HG02885 (cell line): ENCODE data around the gene MTF1.
A peak's percentile ranks its signal among the peaks of the same experiment; 100 is the strongest.

Source experiments
- ATAC-seq: cut with Tn5 transposase; IDR thresholded peaks from one replicate; pipeline ENCODE4 v1.9.1; 2021; ENCODE audit warnings: mild to moderate bottlenecking; ENCODE audit not compliant: unreplicated experiment, poor library complexity

The MTF1 gene

GRCh38 chr1:37839676-37840075 lies 19.7 kb downstream of the MTF1 start:
- no peak for ATAC-seq

GRCh38 chr1:37836788-37837187 lies 22.6 kb downstream of the MTF1 start:
- ATAC-seq, result no peak

DNA sequence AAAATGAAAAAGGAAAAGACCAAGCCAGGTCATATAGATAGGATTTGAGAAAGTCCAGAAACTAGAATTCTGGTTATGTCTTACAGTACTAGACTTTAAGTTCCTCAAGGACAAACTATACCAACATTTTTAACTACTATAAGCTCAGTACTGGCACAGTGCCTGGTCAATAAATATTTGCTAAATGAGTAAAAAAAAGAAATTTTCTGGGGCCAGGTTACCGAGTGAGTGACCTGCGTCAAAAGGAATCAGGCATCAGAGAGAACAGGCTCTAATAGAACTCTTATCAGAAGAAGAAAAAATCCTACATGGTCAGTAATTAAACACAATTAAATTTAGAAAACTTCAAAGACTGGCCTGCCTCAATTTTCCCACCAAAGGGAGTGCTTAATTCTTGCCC lies 27.6 kb downstream of the MTF1 start:
- no peak for ATAC-seq

- ATAC-seq, result no peak
Measured at GRCh38 chr1:37831109-37831508, 28.3 kb downstream of the MTF1 start.

DNA sequence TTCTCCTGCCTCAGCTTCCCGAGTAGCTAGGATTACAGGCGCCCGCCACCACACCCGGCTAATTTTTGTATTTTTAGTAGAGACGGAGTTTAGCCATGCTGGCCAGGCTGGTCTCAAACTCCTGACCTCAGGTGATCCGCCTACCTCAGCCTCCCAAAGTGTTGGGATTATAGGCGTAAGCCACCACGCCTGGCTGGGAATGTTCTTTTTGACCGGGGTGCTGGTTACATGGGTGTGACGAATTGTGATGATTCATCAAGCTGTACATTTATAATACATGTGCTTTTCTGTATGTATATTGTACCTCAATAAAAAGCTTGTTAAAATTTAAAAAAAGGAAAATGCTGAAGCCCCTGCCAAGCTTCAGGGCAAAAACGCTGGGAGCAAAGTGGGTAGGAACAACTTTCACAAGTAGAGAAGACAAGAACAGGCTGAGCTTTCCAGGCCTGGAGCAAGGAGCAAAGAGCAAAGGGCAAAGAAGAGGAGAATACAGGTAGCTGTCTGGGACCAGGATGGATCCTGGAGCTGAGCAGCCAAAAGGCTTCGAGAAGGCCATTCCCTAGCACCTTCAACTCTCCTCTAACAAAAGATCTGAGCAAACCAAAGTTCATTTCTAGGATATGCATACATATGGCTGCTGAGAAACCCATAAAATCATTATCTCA lies 30.9 kb downstream of the MTF1 start:
- no peak for ATAC-seq

GRCh38 chr1:37825506-37825905 lies 33.9 kb downstream of the MTF1 start:
- no peak for ATAC-seq

DNA sequence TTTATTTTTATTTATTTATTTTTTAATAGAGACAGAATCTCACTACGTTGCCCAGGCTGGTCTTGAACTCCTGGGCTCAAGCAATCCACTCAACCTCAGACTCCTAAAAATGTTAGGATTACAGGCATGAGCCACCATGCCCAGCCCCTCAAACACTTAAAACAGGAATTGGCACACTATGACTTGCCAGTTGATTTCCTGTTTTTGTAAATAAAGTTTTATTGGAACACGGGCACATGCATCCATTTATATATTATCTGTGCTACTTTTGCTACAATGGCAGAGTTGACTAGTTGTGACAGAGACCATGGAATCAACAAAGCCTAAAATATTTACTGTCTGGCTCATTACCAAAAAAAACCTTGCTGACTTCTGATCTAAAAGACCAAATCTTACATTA lies 35.4 kb downstream of the MTF1 start:
- ATAC-seq, result no peak

- no peak for ATAC-seq
Measured at GRCh38 chr1:37822906-37823815, 36.2 kb downstream of the MTF1 start.

GRCh38 chr1:37821481-37821880 lies 37.9 kb downstream of the MTF1 start:
- ATAC-seq, result no peak

- no peak for ATAC-seq
Measured at GRCh38 chr1:37817481-37817880, 41.9 kb downstream of the MTF1 start.

DNA sequence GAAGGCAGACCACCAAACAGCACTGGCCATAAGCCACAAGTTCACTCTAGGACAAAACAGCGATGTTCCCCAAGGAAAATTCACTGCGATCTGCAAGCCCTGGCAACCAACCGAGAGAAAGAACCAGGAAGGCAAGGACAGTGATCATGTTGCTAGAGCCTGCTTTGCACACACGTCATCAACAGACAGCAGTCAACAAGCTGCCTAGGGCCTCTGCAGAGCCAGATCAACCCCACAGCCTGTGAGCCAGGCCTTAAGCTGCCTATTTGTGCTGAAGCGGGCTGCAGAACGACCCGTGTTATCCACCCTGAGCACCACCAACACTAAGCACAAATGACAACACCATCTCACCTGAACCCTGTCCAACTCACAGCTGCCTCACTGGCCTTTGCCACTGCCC lies 45.1 kb downstream of the MTF1 start:
- ATAC-seq, result no peak

DNA sequence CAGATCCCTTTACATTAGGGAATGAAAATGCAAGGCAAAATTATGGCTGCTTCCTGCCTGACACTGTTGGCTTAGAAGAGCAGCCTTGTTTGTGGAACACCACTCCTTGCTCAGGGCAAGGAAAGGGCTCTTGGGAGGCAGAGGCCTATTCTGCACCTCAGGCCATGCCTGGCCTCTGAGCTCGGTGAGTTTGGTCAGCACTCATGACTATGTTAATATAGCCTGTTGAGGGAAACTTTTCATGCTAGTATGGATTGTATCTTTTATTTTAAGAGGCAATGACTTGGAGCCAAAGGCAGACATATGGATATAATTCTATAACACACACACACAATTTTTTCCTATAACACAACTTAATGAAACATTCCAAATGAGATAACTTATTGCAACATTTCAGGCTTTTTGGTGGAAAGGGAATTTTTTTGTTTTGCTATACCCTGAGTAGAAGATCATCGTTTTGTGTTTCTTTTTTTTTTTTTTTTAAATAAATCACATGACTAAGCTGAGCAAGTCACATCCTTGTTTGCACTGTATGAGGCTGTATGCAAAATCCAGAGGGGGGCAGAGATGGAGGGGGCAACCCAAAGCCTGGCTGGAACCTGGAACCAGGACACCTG lies 45.8 kb downstream of the MTF1 start:
- ATAC-seq, result no peak

GRCh38 chr1:37811027-37811655 lies 48.3 kb downstream of the MTF1 start:
- peak; percentile 33 for ATAC-seq

DNA sequence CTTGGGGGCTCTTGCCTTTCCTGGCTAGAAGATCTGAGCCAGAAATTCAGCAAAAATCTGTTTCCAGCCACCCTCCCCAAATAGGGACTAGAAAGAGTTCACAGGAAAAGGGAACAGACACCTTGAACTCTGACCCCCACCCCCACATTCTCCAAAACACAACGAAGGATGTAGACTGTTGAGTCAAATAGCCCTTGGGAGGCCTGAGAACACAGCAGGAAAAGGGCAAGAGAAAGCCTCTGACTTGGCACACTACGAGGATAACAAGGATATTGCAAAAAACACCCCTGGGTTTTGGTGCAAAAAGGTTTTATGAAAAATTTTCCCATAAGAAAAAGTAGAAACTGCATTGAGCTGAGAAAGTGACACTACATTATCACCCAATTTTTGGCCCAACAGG lies 49.5 kb downstream of the MTF1 start:
- ATAC-seq, result no peak

GRCh38 chr1:37808369-37809319 lies 50.7 kb downstream of the MTF1 start:
- peak; percentile 34 for ATAC-seq

GRCh38 chr1:37807555-37808368 lies 51.6 kb downstream of the MTF1 start, which contains the start of the genes C1orf122 and YRDC:
C1orf122 (plus strand) TSS chr1:37807790; CDS start chr1:37808405, 615 bp downstream.
YRDC (minus strand) TSS chr1:37808208; CDS start chr1:37808180, 28 bp downstream.
- peak; percentile 90 for ATAC-seq

DNA sequence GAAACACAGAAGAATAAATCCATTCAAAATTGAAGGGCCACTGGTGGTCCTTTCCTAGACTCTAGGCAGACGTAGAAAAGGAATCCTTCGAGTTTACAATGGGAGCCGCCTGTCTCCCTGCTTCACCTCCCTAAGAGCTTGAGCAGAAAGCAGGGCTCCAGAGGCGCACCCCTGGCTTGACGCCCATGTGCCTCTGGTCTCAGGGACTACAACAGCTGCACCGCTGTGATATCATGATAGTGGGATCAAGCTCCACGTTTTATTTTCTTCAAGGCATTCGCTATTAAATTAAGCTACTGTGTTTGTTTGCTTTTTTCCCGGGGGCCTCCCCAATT lies 52.2 kb downstream of the MTF1 start:
- ATAC-seq, result no peak

DNA sequence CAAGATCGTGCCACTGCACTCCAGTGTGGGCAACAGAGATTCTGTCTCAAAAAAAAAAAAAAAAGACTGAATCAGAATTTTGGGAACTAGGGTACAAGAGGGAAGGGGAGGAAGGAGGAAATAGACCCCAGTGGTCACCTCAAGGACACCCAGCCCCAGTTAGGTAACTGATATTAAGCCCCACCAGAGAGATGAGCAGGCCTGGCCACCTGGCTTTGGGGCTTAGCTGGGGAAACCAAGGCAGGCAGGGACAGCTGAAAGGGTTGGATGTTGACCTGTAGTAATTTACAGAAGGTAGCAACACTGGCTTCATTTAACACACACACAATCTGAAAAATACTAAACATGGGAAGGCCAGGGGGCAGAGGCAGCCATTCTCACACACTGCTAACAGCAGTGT lies 57.0 kb downstream of the MTF1 start:
- no peak for ATAC-seq
